GM12878 (cell line): Measurements from ENCODE around the gene RFTN2. TPM values are rescaled to one million over a fixed set of nuclear protein-coding genes. Genes with fewer than 3 reads are reported as not detected.

Experiments
- ATAC-seq: fragments of 200-7000 bp; cut with Tn5 transposase; 3 replicates; pipeline ENCODE4 v1.9.1; 2020; ENCODE audit warnings: mild to moderate bottlenecking, moderate library complexity
- BruUV-seq: library from RNA; stranded (reverse); fragments of 400-500 nt; replicated peaks from 2 replicates; lab custom pipeline; 2021; lab: Mats Ljungman, UMichigan
- CTCF ChIA-PET: fragments of 300-600 bp; sonication (Branson Sonifier 250); formaldehyde crosslinking; extraction: SDS; loops from one replicate; lab custom pipeline; 2021; ENCODE audit warnings: inconsistent platforms; lab: Yijun Ruan, JAX
- POLR2A ChIA-PET: fragments of 350-600 bp; formaldehyde crosslinking; extraction: SDS; loops from one replicate; lab custom pipeline; 2021; ENCODE audit warnings: inconsistent platforms; lab: Charles Lee
- RAD21 ChIA-PET: fragments of 300-600 bp; sonication (Branson Sonifier 250); formaldehyde crosslinking; loops from one replicate; lab custom pipeline; 2023; ENCODE audit warnings: antibody characterized with exemption; ENCODE audit not compliant: unreplicated experiment; lab: Charles Lee
- SMC1A ChIA-PET: fragments of 300-600 bp; sonication (Branson Sonifier 250); formaldehyde crosslinking; loops from one replicate; lab custom pipeline; 2023; ENCODE audit not compliant: unreplicated experiment, uncharacterized antibody; lab: Charles Lee
- DNase-seq: peaks from one replicate; pipeline ENCODE4 v3.0.0-alpha.2; 2011; ENCODE audit warnings: low read depth, low spot score
- FAIRE-seq: peaks from 3 replicates; lab custom pipeline; 2011; peaks lifted over from hg19 to GRCh38; lab: Jason Lieb, UNC
- H2AFZ ChIP-seq: 2 replicates; pipeline ENCODE4 v1.6.0; 2011; ENCODE audit warnings: low read depth, low read length, control low read depth; ENCODE audit not compliant: control insufficient read depth
- H3K27ac ChIP-seq: 2 replicates; pipeline ENCODE4 v1.5.1; 2011; ENCODE audit warnings: control low read depth; ENCODE audit not compliant: control insufficient read depth, insufficient read depth
- H3K27me3 ChIP-seq, 2 experiments: replicated peaks in 1 of 2; 2 replicates each; pipeline versions ENCODE4 v1.6.0 to v1.6.1; 2011; ENCODE audit warnings: low read length in 1 of 2; ENCODE audit not compliant: control insufficient read depth in 2 of 2, insufficient read depth in 2 of 2
- H3K36me3 ChIP-seq, 2 experiments: 2 replicates each; pipeline ENCODE4 v1.5.1; 2011; ENCODE audit warnings: low read length in 1 of 2; ENCODE audit not compliant: control insufficient read depth in 2 of 2, insufficient read depth in 2 of 2
- H3K4me1 ChIP-seq: 2 replicates; pipeline ENCODE4 v1.6.1; 2011; ENCODE audit warnings: mild to moderate bottlenecking, low read length, moderate library complexity, mixed read lengths; ENCODE audit not compliant: control insufficient read depth, insufficient read depth
- H3K4me2 ChIP-seq: 2 replicates; pipeline ENCODE4 v1.6.0; 2011; ENCODE audit warnings: control low read depth; ENCODE audit not compliant: control insufficient read depth, insufficient read depth
- H3K4me3 ChIP-seq: fragments of 200-600 bp; sonication (generic); 2 replicates; pipeline ENCODE4 v1.5.1; 2016
- H3K79me2 ChIP-seq: 2 replicates; pipeline ENCODE4 v1.6.0; 2011; ENCODE audit warnings: low read length; ENCODE audit not compliant: control insufficient read depth, insufficient read depth
- H3K9ac ChIP-seq: 2 replicates; pipeline ENCODE4 v1.8.0; 2011; ENCODE audit warnings: low read length, control low read depth, mixed read lengths; ENCODE audit not compliant: control insufficient read depth, insufficient read depth
- H3K9me3 ChIP-seq: replicated peaks from 3 replicates; pipeline ENCODE4 v1.5.1; 2011; ENCODE audit warnings: mild to moderate bottlenecking, low read length; ENCODE audit not compliant: control insufficient read depth, insufficient read depth
- H4K20me1 ChIP-seq: 2 replicates; pipeline ENCODE4 v1.6.0; 2011; ENCODE audit not compliant: control insufficient read depth, insufficient read depth
- ASH2L ChIP-seq: fragments of 300-600, 200-600 bp; sonication (generic); IDR thresholded peaks from 2 replicates; pipeline ENCODE4 v1.6.1; 2017; ENCODE audit warnings: low read depth, mild to moderate bottlenecking, borderline replicate concordance
- BACH1 ChIP-seq: fragments of 450-650 bp; IDR thresholded peaks from 2 replicates; pipeline ENCODE4 v1.6.1; 2017; ENCODE audit warnings: mild to moderate bottlenecking, borderline replicate concordance
- CBFB ChIP-seq: IDR thresholded peaks from 2 replicates; pipeline ENCODE4 v1.6.1; 2016; ENCODE audit warnings: antibody characterized with exemption, low read depth
- CBX3 ChIP-seq: fragments of 200-600 bp; sonication (generic); IDR thresholded peaks from 2 replicates; pipeline ENCODE4 v1.6.1; 2016; ENCODE audit warnings: low read depth, borderline replicate concordance
- CEBPB ChIP-seq, 2 experiments: fragments of 150-350 bp in 1 of 2; IDR thresholded peaks; 2 replicates each; pipeline ENCODE4 v1.6.1; 2012 to 2014; ENCODE audit warnings: low read depth in 2 of 2, low read length in 2 of 2, borderline replicate concordance in 1 of 2, inconsistent platforms in 1 of 2
- HDAC2 ChIP-seq: fragments of 200-600 bp; sonication (generic); IDR thresholded peaks from 2 replicates; pipeline ENCODE4 v1.6.1; 2017
- KLF5 ChIP-seq: fragments of 450-650 bp; IDR thresholded peaks from 2 replicates; pipeline ENCODE4 v1.6.1; 2014; ENCODE audit warnings: mild to moderate bottlenecking; ENCODE audit not compliant: partially characterized antibody
- MTA3 ChIP-seq: IDR thresholded peaks from 2 replicates; pipeline ENCODE4 v1.6.1; 2012; ENCODE audit warnings: low read length, inconsistent platforms, borderline replicate concordance
- NFYA ChIP-seq: IDR thresholded peaks from 2 replicates; pipeline ENCODE4 v1.6.1; 2011; ENCODE audit warnings: low read depth, mild to moderate bottlenecking, low read length, improper control_type of control experiment, borderline replicate concordance
- PAX8 ChIP-seq: fragments of 450-650 bp; IDR thresholded peaks from 2 replicates; pipeline ENCODE4 v1.6.1; 2017; ENCODE audit warnings: mild to moderate bottlenecking, moderate library complexity
- POLR2A ChIP-seq: IDR thresholded peaks from 2 replicates; pipeline ENCODE4 v1.6.1; 2011; ENCODE audit warnings: low read depth, mild to moderate bottlenecking, low read length
- RCOR1 ChIP-seq: conservative IDR thresholded peaks from 2 replicates; pipeline ENCODE4 v1.6.1; 2012; ENCODE audit warnings: low read depth, low read length, improper control_type of control experiment
- SP1 ChIP-seq: IDR thresholded peaks from one replicate; pipeline ENCODE4 v1.6.1; 2011; ENCODE audit warnings: low read depth, low read length
- TCF3 ChIP-seq: IDR thresholded peaks from 2 replicates; pipeline ENCODE4 v1.6.1; 2012; ENCODE audit warnings: low read depth, mild to moderate bottlenecking, low read length, borderline replicate concordance; ENCODE audit not compliant: insufficient read depth
- ZNF622 ChIP-seq: fragments of 450-650 bp; IDR thresholded peaks from 2 replicates; pipeline ENCODE4 v1.6.1; 2017; ENCODE audit warnings: mild to moderate bottlenecking, inconsistent platforms
- WGBS: methylation state at CpG from one replicate; pipeline ENCODE4 v1.1.6; 2016; ENCODE audit warnings: low lambda C conversion rate; ENCODE audit not compliant: insufficient replicate concordance, insufficient coverage; ENCODE audit errors: missing lambda C conversion rate; 5-methylcytosine and 5-hydroxymethylcytosine counted together
- in situ Hi-C: fragments of 300-500 bp; cut with MboI; formaldehyde crosslinking; loops from 9 replicates; pipeline ENCODE4 v1.14.3; 2018; ENCODE audit warnings: mixed read lengths
- intact Hi-C: fragments of 100-400 bp; cut with micrococcal nuclease; formaldehyde crosslinking; loops from one replicate; pipeline ENCODE4 v1.14.2; 2022; ENCODE audit not compliant: unreplicated experiment
- polyA plus RNA-seq, 11 experiments: library from polyadenylated mRNA; depleted of rRNA in 4 of 11; unstranded in 6 of 11; stranded (reverse) in 5 of 11; fragments of >200 nt; fragmentation: Nextera tagmentation in 4 of 11; fragmentation: Illumina TruSeq in 1 of 11; extraction: Ambion mirVana in 4 of 11; extraction: Trizol in 1 of 11; gene quantifications; 1 replicate in 1 of 11; 2 replicates in 10 of 11; pipeline versions ENCODE4 v1.2.1 to v1.2.3, GENCODE V29; 2011 to 2016; ENCODE audit warnings: inconsistent platforms in 2 of 11, missing spikeins in 2 of 11, low read depth in 1 of 11
- total RNA-seq, 4 experiments: library from RNA; depleted of rRNA in 3 of 4; stranded (reverse); fragments of >200 nt in 3 of 4; fragmentation: Illumina TruSeq in 1 of 4; extraction: Trizol in 1 of 4; gene quantifications; 2 replicates each; pipeline versions ENCODE4 v1.2.1 to v1.2.3, GENCODE V29; 2013 to 2021
- TF ChIP-seq, protein P1 (sequence below): fragments of 450-650 bp; IDR thresholded peaks from 2 replicates; pipeline ENCODE4 v1.6.1; 2017; ENCODE audit warnings: mild to moderate bottlenecking, low read depth, inconsistent platforms; ENCODE audit not compliant: poor library complexity, severe bottlenecking
- TF ChIP-seq, protein P2 (sequence below): fragments of 450-650 bp; IDR thresholded peaks from 2 replicates; pipeline ENCODE4 v1.6.1; 2014; ENCODE audit warnings: mild to moderate bottlenecking
- TF ChIP-seq, protein P3 (sequence below): fragments of 450-650 bp; conservative IDR thresholded peaks from 2 replicates; pipeline ENCODE4 v1.6.1; 2017; ENCODE audit warnings: mild to moderate bottlenecking, moderate library complexity

RFTN2 gene
- total and polyA plus RNA-seq, 10 of the 15 experiments (the other 5 are each of a cell fraction or from before 2014, with no cell fraction given), result 0.09 to 0.23 TPM; not detected in 8

DNA sequence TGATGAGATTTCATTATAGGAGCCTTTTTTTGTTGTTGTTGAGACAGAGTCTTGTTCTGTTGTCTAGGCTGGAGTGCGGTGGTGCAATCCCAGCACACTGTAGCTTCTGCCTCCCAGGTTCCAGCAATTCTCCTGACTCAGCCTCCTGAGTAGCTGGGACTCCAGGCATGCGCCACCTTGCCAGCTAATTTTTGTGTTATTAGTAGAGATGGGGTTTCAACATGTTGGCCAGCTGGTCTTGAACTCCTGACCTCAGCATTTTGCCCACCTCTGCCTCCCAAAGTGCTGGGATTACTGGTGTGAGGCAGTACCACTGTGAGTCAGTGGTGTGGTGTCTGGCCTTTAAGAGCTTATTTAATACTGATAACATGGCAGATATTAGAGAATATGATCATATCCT, 99.4 kb downstream of the RFTN2 start:
- FAIRE-seq (no peak), ATAC-seq (no peak), DNase-seq (no peak)
- intact Hi-C loops, result no loop called here
- no peak overlapping the region for H3K27ac ChIP-seq
- ChIA-PET CTCF (interaction anchor here (0.9 kb wide), 2 partner anchors 12 to 39 kb away, joined by 3 read pairs; no protein-coding TSS in a partner anchor), POLR2A (no interaction called here), SMC1A (interaction anchor here (0.7 to 1.6 kb wide), 3 partner anchors 24 to 44 kb away, joined by 3 read pairs; no protein-coding TSS in a partner anchor), RAD21 (no interaction called here)
- no peak for TF ChIP-seq HDAC2
- no peak for TF ChIP-seq CBFB
- TF ChIP-seq, protein P1, sequence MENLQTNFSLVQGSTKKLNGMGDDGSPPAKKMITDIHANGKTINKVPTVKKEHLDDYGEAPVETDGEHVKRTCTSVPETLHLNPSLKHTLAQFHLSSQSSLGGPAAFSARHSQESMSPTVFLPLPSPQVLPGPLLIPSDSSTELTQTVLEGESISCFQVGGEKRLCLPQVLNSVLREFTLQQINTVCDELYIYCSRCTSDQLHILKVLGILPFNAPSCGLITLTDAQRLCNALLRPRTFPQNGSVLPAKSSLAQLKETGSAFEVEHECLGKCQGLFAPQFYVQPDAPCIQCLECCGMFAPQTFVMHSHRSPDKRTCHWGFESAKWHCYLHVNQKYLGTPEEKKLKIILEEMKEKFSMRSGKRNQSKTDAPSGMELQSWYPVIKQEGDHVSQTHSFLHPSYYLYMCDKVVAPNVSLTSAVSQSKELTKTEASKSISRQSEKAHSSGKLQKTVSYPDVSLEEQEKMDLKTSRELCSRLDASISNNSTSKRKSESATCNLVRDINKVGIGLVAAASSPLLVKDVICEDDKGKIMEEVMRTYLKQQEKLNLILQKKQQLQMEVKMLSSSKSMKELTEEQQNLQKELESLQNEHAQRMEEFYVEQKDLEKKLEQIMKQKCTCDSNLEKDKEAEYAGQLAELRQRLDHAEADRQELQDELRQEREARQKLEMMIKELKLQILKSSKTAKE, result no peak
- TF ChIP-seq, protein P2, sequence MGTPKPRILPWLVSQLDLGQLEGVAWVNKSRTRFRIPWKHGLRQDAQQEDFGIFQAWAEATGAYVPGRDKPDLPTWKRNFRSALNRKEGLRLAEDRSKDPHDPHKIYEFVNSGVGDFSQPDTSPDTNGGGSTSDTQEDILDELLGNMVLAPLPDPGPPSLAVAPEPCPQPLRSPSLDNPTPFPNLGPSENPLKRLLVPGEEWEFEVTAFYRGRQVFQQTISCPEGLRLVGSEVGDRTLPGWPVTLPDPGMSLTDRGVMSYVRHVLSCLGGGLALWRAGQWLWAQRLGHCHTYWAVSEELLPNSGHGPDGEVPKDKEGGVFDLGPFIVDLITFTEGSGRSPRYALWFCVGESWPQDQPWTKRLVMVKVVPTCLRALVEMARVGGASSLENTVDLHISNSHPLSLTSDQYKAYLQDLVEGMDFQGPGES, result no peak
- TF ChIP-seq CBX3, result no peak
- TF ChIP-seq KLF5, result no peak
- no peak for TF ChIP-seq ASH2L
- no peak for TF ChIP-seq ZNF622
- TF ChIP-seq RCOR1, result no peak
- no peak for TF ChIP-seq CEBPB (IDR thresholded peaks at IDR 0.05; ENCODE audit: borderline replicate concordance in 1 of 2, low read depth in 2 of 2, low read length in 2 of 2)
- TF ChIP-seq, protein P3, sequence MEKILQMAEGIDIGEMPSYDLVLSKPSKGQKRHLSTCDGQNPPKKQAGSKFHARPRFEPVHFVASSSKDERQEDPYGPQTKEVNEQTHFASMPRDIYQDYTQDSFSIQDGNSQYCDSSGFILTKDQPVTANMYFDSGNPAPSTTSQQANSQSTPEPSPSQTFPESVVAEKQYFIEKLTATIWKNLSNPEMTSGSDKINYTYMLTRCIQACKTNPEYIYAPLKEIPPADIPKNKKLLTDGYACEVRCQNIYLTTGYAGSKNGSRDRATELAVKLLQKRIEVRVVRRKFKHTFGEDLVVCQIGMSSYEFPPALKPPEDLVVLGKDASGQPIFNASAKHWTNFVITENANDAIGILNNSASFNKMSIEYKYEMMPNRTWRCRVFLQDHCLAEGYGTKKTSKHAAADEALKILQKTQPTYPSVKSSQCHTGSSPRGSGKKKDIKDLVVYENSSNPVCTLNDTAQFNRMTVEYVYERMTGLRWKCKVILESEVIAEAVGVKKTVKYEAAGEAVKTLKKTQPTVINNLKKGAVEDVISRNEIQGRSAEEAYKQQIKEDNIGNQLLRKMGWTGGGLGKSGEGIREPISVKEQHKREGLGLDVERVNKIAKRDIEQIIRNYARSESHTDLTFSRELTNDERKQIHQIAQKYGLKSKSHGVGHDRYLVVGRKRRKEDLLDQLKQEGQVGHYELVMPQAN, result no peak
- no peak for TF ChIP-seq MTA3
- TF ChIP-seq TCF3, result no peak
- no peak for TF ChIP-seq PAX8
- TF ChIP-seq POLR2A, result no peak
- no peak for TF ChIP-seq NFYA
- no peak for TF ChIP-seq BACH1
- TF ChIP-seq SP1, result no peak
- H3K4me1 ChIP-seq, result no peaks in the 10 kb centered on the region
- H3K9me3 ChIP-seq, result peaks cover 15% of the 10 kb centered on the region; the same call in 2 of the 3 replicates
- H3K79me2 ChIP-seq, result no peaks in the 10 kb centered on the region
- no peak overlapping the region for H3K4me3 ChIP-seq
- no peak overlapping the region for H3K9ac ChIP-seq
- H3K27me3 ChIP-seq, result no peaks in the 10 kb centered on the region
- 95% methylated on average over 2 of the region's 2 CpGs for WGBS
- H3K4me2 ChIP-seq, result no peak overlapping the region
- H4K20me1 ChIP-seq, result no peaks in the 10 kb centered on the region
- no TSS peak for BruUV-seq
- in situ Hi-C loops, result no loop called here
- H2AFZ ChIP-seq, result no peak overlapping the region
- no peaks in the 10 kb centered on the region for H3K36me3 ChIP-seq
